PC-3 (cell line): ENCODE results near the gene HINT1. TPM values are rescaled to one million over a fixed set of nuclear protein-coding genes. Genes with fewer than 3 reads are reported as not detected.
"Not testable (repeated sequence)": the region's sequence is repeated elsewhere in the genome, so short reads cannot be mapped to it uniquely, and the experiment has no call there.

ENCODE experiments used
- ATAC-seq: fragments of 200-7000 bp; cut with Tn5 transposase; 2 replicates; pipeline ENCODE4 v1.9.1; 2020; ENCODE audit warnings: mild to moderate bottlenecking, moderate library complexity
- BruUV-seq: library from RNA; stranded (reverse); fragments of 400-500 nt; replicated peaks from 2 replicates; lab custom pipeline; 2021; lab: Mats Ljungman, UMichigan
- CTCF ChIA-PET: fragments of 300-600 bp; sonication (Branson Sonifier 250); formaldehyde crosslinking; loops from one replicate; lab custom pipeline; 2022; ENCODE audit warnings: antibody characterized with exemption; lab: Charles Lee
- POLR2A ChIA-PET: fragments of 300-600 bp; sonication (Branson Sonifier 250); formaldehyde crosslinking; loops from one replicate; lab custom pipeline; 2022; ENCODE audit warnings: antibody characterized with exemption; ENCODE audit not compliant: unreplicated experiment; lab: Charles Lee
- DNase-seq: peaks from one replicate; pipeline ENCODE4 v3.0.0-alpha.2; 2015
- H2AFZ ChIP-seq: fragments of 300-600 bp; sonication (generic); 2 replicates; pipeline ENCODE4 v1.6.0; 2016; ENCODE audit warnings: antibody characterized with exemption, low read length
- H3F3A ChIP-seq: fragments of 300-600 bp; sonication (generic); one replicate; pipeline ENCODE4 v1.6.0; 2017; ENCODE audit warnings: antibody characterized with exemption, low read length, control low read depth, mild to moderate bottlenecking; ENCODE audit not compliant: unreplicated experiment
- H3K27ac ChIP-seq: fragments of 300-600 bp; sonication (generic); 2 replicates; pipeline ENCODE4 v1.5.1; 2016; ENCODE audit warnings: mild to moderate bottlenecking, low read length
- H3K27me3 ChIP-seq: fragments of 300-600 bp; sonication (generic); 2 replicates; pipeline ENCODE4 v1.6.1; 2016; ENCODE audit warnings: low read length, mixed read lengths
- H3K36me3 ChIP-seq: fragments of 300-600 bp; sonication (generic); 2 replicates; pipeline ENCODE4 v1.6.1; 2016; ENCODE audit warnings: low read depth, mixed run types, low read length, mixed read lengths
- H3K4me1 ChIP-seq: fragments of 300-600 bp; sonication (generic); 2 replicates; pipeline ENCODE4 v1.5.1; 2016; ENCODE audit warnings: low read length; ENCODE audit not compliant: insufficient read depth
- H3K4me2 ChIP-seq: fragments of 300-600 bp; sonication (generic); 2 replicates; pipeline ENCODE4 v1.6.0; 2016; ENCODE audit warnings: low read length
- H3K4me3 ChIP-seq: fragments of 300-600 bp; sonication (generic); 2 replicates; pipeline ENCODE4 v1.5.1; 2016; ENCODE audit warnings: mild to moderate bottlenecking, low read length, mixed read lengths
- H3K79me2 ChIP-seq: fragments of 300-600 bp; sonication (generic); 2 replicates; pipeline ENCODE4 v1.6.1; 2017; ENCODE audit warnings: low read length, mixed read lengths
- H3K9ac ChIP-seq: fragments of 300-600 bp; sonication (generic); 2 replicates; pipeline ENCODE4 v1.6.0; 2016; ENCODE audit warnings: mild to moderate bottlenecking, low read length
- H3K9me2 ChIP-seq: fragments of 300-600 bp; sonication (generic); replicated peaks from 2 replicates; pipeline ENCODE4 v1.6.1; 2016; ENCODE audit warnings: mixed run types, low read length, mixed read lengths
- H3K9me3 ChIP-seq: fragments of 300-600 bp; sonication (generic); 2 replicates; pipeline ENCODE4 v1.6.1; 2016; ENCODE audit warnings: low read length, mixed read lengths
- H4K20me1 ChIP-seq: fragments of 300-600 bp; sonication (generic); 2 replicates; pipeline ENCODE4 v1.6.1; 2016; ENCODE audit warnings: low read length, mixed read lengths
- CTCF ChIP-seq: fragments of 300-600 bp; sonication (generic); conservative IDR thresholded peaks from 2 replicates; pipeline ENCODE4 v1.5.1; 2017; ENCODE audit warnings: antibody characterized with exemption, low read depth, mild to moderate bottlenecking, low read length
- EZH2 ChIP-seq: fragments of 300-600 bp; sonication (generic); IDR thresholded peaks from one replicate; pipeline ENCODE4 v1.6.1; 2017; ENCODE audit warnings: antibody characterized with exemption, mild to moderate bottlenecking, low read length; ENCODE audit not compliant: unreplicated experiment
- EZH2phosphoT487 ChIP-seq: fragments of 300-600 bp; sonication (generic); IDR thresholded peaks from 2 replicates; pipeline ENCODE4 v1.6.1; 2018; ENCODE audit warnings: mild to moderate bottlenecking, antibody characterized with exemption, low read length, borderline replicate concordance
- intact Hi-C: fragments of 100-400 bp; cut with micrococcal nuclease; formaldehyde crosslinking; loops from 2 replicates; pipeline ENCODE4 v1.9.0; 2023
- total RNA-seq: library from RNA; depleted of rRNA; stranded (reverse); fragments of >200 nt; gene quantifications from 2 replicates; pipeline ENCODE4 v1.2.3, GENCODE V29; 2014

The HINT1 gene
- total RNA-seq, 1 experiment from 2014 or later: 243 TPM

GRCh38 chr5:131194725-131195124 is 29.7 kb upstream of the HINT1 start:
- intact Hi-C loops: no loop called here
- no TSS peak for BruUV-seq
- no peak overlapping the region for H2AFZ ChIP-seq
- no peak for ATAC-seq
- ChIA-PET CTCF (no interaction called here), POLR2A (no interaction called here)
- TF ChIP-seq CTCF (no peak), EZH2 (no peak), EZH2phosphoT487 (no peak)
- DNase-seq: no peak
- no peaks in the 10 kb centered on the region for H4K20me1 ChIP-seq
- H3K27me3 ChIP-seq: no peaks in the 10 kb centered on the region
- H3K4me1 ChIP-seq: peaks cover 3% of the 10 kb centered on the region; the same call in 1 of the 2 replicates
- no peaks in the 10 kb centered on the region for H3K36me3 ChIP-seq
- no peaks in the 10 kb centered on the region for H3K9me2 ChIP-seq
- no peaks in the 10 kb centered on the region for H3F3A ChIP-seq
- H3K27ac ChIP-seq: no peak overlapping the region
- H3K4me3 ChIP-seq: no peak overlapping the region
- H3K79me2 ChIP-seq: no peaks in the 10 kb centered on the region
- H3K9me3 ChIP-seq: no peaks in the 10 kb centered on the region
- no peak overlapping the region for H3K4me2 ChIP-seq
- H3K9ac ChIP-seq: no peak overlapping the region

GRCh38 chr5:131193897-131194296 is 28.8 kb upstream of the HINT1 start:
- H4K20me1 ChIP-seq, POLR2A ChIA-PET, CTCF ChIA-PET, H3K9me2 ChIP-seq, intact Hi-C loops, H3F3A ChIP-seq, ATAC-seq, H3K9me3 ChIP-seq, H3K79me2 ChIP-seq, H2AFZ ChIP-seq, H3K9ac ChIP-seq, H3K4me3 ChIP-seq, H3K27me3 ChIP-seq, H3K36me3 ChIP-seq, H3K4me1 ChIP-seq, DNase-seq, BruUV-seq, H3K27ac ChIP-seq, H3K4me2 ChIP-seq: not testable (repeated sequence)

- no peak overlapping the region for H3K27ac ChIP-seq
- ATAC-seq (no peak), DNase-seq (no peak)
- H4K20me1 ChIP-seq: no peaks in the 10 kb centered on the region
- TF ChIP-seq CTCF (no peak), EZH2phosphoT487 (no peak), EZH2 (no peak)
- H3K9ac ChIP-seq: no peak overlapping the region
- H3K9me2 ChIP-seq: no peaks in the 10 kb centered on the region
- BruUV-seq: no TSS peak
- no peak overlapping the region for H2AFZ ChIP-seq
- H3F3A ChIP-seq: no peaks in the 10 kb centered on the region
- H3K4me2 ChIP-seq: no peak overlapping the region
- H3K36me3 ChIP-seq: no peaks in the 10 kb centered on the region; the same call in 1 of the 2 replicates
- H3K4me1 ChIP-seq: peaks cover under 1% of the 10 kb centered on the region; the same call in 1 of the 2 replicates
- no peaks in the 10 kb centered on the region for H3K79me2 ChIP-seq
- CTCF ChIA-PET: no interaction called here
- H3K9me3 ChIP-seq: no peaks in the 10 kb centered on the region
- no peak overlapping the region for H3K4me3 ChIP-seq
- no peaks in the 10 kb centered on the region for H3K27me3 ChIP-seq
- intact Hi-C loops: no loop called here
- POLR2A ChIA-PET: interaction anchor here (0.7 kb wide), 1 partner anchor 85 kb away, joined by 3 read pairs; no protein-coding TSS in a partner anchor
These were observed 28.1 kb upstream of the HINT1 start for GRCh38 chr5:131193106-131193505.
